Glutamatergic neuron (in vitro differentiated cells): ENCODE data around the gene SIX3. TPM values are rescaled to one million over a fixed set of nuclear protein-coding genes. Genes with fewer than 3 reads are reported as not detected.
A peak's percentile ranks its signal among the peaks of the same experiment; 100 is the strongest.

Source experiments
- DNase-seq: peaks from one replicate; pipeline ENCODE4 v3.0.0; 2022
- H3K27ac Mint-ChIP-seq: one replicate; pipeline ENCODE4 v1.8.0; 2020; ENCODE audit warnings: mild to moderate bottlenecking, mixed read lengths, inconsistent platforms; ENCODE audit not compliant: unreplicated experiment
- H3K27me3 Mint-ChIP-seq: one replicate; pipeline ENCODE4 v1.8.0; 2020; ENCODE audit warnings: mild to moderate bottlenecking, moderate library complexity, mixed read lengths, inconsistent platforms; ENCODE audit not compliant: unreplicated experiment
- H3K36me3 Mint-ChIP-seq: one replicate; pipeline ENCODE4 v1.8.0; 2020; ENCODE audit warnings: mild to moderate bottlenecking, mixed read lengths, inconsistent platforms; ENCODE audit not compliant: unreplicated experiment
- H3K4me1 Mint-ChIP-seq: one replicate; pipeline ENCODE4 v1.8.0; 2020; ENCODE audit warnings: mild to moderate bottlenecking, low read depth, mixed read lengths, inconsistent platforms; ENCODE audit not compliant: unreplicated experiment
- H3K4me3 Mint-ChIP-seq: one replicate; pipeline ENCODE4 v1.8.0; 2020; ENCODE audit warnings: mild to moderate bottlenecking, mixed read lengths, inconsistent platforms; ENCODE audit not compliant: unreplicated experiment
- H3K9me3 Mint-ChIP-seq: one replicate; pipeline ENCODE4 v1.8.0; 2020; ENCODE audit warnings: mild to moderate bottlenecking, moderate library complexity, mixed read lengths, inconsistent platforms; ENCODE audit not compliant: unreplicated experiment
- CTCF ChIP-seq: fragments of 200-600 bp; sonication (generic); IDR thresholded peaks from one replicate; pipeline ENCODE4 v1.5.0; 2021; ENCODE audit not compliant: partially characterized antibody, unreplicated experiment
- total RNA-seq: library from RNA; stranded (reverse); fragmentation: NEBNext Ultra II Directional; extraction: Animal tissue kit (Norgen Biotek cat#: 25700); gene quantifications from one replicate; pipeline ENCODE4 v1.2.1, GENCODE V29; 2021; ENCODE audit not compliant: unreplicated experiment

Gene SIX3
- total RNA-seq, 1 donor from 2014 or later = 0.86 TPM

GRCh38 chr2:44936275-44936674 is 5.2 kb upstream of the SIX3 start:
- Mint-ChIP-seq H3K27ac (no peak overlapping the region), H3K9me3 (peaks cover 11% of the 10 kb centered on the region), H3K4me1 (peaks cover 8% of the 10 kb centered on the region), H3K4me3 (no peak overlapping the region), H3K36me3 (no peaks in the 10 kb centered on the region), H3K27me3 (peaks cover 39% of the 10 kb centered on the region)
- TF ChIP-seq CTCF = no peak
- no peak for DNase-seq

DNA sequence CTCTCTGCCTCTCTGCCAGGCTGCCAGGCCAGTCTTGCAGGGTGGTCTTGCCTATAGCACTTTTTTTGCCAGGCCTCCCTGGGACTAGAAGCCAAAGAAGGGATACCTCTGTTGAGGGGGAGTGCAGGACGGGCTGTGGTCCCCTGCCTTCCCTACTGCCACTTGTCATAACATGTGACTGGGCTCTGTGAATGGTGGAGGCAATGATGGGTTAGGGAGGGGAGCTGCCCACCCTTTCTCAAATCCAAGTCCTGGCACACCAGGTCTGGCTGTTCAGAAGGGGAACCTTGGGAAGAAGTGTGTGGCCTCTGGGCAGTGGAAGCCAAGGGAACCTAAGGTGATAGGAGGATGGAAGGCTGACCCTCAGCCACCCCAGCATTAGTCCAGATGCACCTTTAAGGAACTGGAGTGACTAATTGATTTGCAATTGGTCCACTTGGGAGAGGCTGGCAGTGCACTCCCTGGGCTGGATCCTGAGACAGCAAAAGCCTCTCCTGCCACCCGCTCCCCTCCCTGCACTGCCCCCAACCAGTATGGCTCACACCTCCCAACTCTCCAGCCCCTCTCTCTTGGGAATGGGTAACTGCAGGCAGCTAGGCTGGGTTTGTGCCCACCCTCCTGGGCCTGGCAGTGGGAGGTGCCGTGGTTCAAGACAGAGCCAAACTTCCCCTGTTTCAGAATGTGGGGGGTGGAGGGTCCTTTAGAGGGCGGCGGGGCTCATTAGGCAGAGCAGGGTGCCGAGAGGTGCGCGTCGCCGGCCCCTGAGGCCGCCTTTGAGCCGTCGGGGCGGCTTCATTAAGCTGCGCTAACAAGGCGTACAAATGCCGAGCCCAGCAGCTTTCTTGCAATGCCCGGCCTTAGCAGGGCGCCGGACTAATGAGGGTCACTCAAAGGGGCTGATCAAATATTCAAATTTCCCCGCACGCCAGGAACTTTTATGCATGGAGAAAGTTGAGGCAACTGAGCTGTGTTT is 4.5 kb upstream of the SIX3 start:
- Mint-ChIP-seq H3K27ac (no peak overlapping the region), H3K27me3 (peaks cover 35% of the 10 kb centered on the region), H3K4me3 (peak overlapping the region; percentile 57), H3K36me3 (no peaks in the 10 kb centered on the region), H3K9me3 (peaks cover 12% of the 10 kb centered on the region), H3K4me1 (peaks cover 8% of the 10 kb centered on the region)
- DNase-seq = no peak
- TF ChIP-seq CTCF = no peak

GRCh38 chr2:44937688-44938240 is 3.7 kb upstream of the SIX3 start:
- DNase-seq = peak; percentile 43
- peaks cover 10% of the 10 kb centered on the region for H3K9me3 Mint-ChIP-seq
- H3K36me3 Mint-ChIP-seq = no peaks in the 10 kb centered on the region
- TF ChIP-seq CTCF = no peak
- peaks cover 34% of the 10 kb centered on the region for H3K27me3 Mint-ChIP-seq
- no peak overlapping the region for H3K27ac Mint-ChIP-seq
- H3K4me1 Mint-ChIP-seq = peaks cover 5% of the 10 kb centered on the region
- peak overlapping the region; percentile 57 for H3K4me3 Mint-ChIP-seq

GRCh38 chr2:44938287-44939105 is 3.0 kb upstream of the SIX3 start:
- Mint-ChIP-seq H3K4me3 (peak overlapping the region; percentile 52), H3K27me3 (peaks cover 38% of the 10 kb centered on the region), H3K36me3 (no peaks in the 10 kb centered on the region), H3K27ac (no peak overlapping the region), H3K9me3 (peaks cover 12% of the 10 kb centered on the region), H3K4me1 (peaks cover 9% of the 10 kb centered on the region)
- peak; percentile 44 for DNase-seq
- no peak for TF ChIP-seq CTCF
